ENCODE measurements around the gene NOXA1.

The NOXA1 gene

GRCh38 chr9:137427454-137428310, 4.5 kb downstream of the NOXA1 start:
- DNase-seq (ENCODE audit: low read depth), result no peak

GRCh38 chr9:137428311-137428630, 5.1 kb downstream of the NOXA1 start:
- DNase-seq (ENCODE audit: low read depth), result no peak

- no peak for DNase-seq (ENCODE audit: low read depth)
Measured at GRCh38 chr9:137428841-137429545, 5.8 kb downstream of the NOXA1 start.

- no peak for DNase-seq (ENCODE audit: low read depth)
Measured at GRCh38 chr9:137429546-137429890, 6.3 kb downstream of the NOXA1 start.

GRCh38 chr9:137429974-137430722, 7.0 kb downstream of the NOXA1 start:
- DNase-seq (ENCODE audit: low read depth), result no peak

GRCh38 chr9:137430723-137431415, 7.7 kb downstream of the NOXA1 start:
- no peak for DNase-seq (ENCODE audit: low read depth)

GRCh38 chr9:137431416-137431931, 8.3 kb downstream of the NOXA1 start:
- DNase-seq (ENCODE audit: low read depth), result no peak

- no peak for DNase-seq (ENCODE audit: low read depth)
Measured at GRCh38 chr9:137432687-137433348, 9.6 kb downstream of the NOXA1 start.

GRCh38 chr9:137433349-137433915, 10.2 kb downstream of the NOXA1 start:
- DNase-seq (ENCODE audit: low read depth), result no peak

GRCh38 chr9:137433916-137434431, 10.8 kb downstream of the NOXA1 start:
- no peak for DNase-seq (ENCODE audit: low read depth)

GRCh38 chr9:137434498-137435380, 11.5 kb downstream of the NOXA1 start:
- DNase-seq (ENCODE audit: low read depth), result no peak

GRCh38 chr9:137435381-137435891, 12.2 kb downstream of the NOXA1 start:
- no peak for DNase-seq (ENCODE audit: low read depth)

GRCh38 chr9:137435980-137436760, 13.0 kb downstream of the NOXA1 start:
- no peak for DNase-seq (ENCODE audit: low read depth)

- DNase-seq (ENCODE audit: low read depth), result no peak
Measured at GRCh38 chr9:137436761-137437600, 13.8 kb downstream of the NOXA1 start.

- no peak for DNase-seq (ENCODE audit: low read depth)
Measured at GRCh38 chr9:137437691-137438590, 14.7 kb downstream of the NOXA1 start.

GRCh38 chr9:137438591-137439157, 15.5 kb downstream of the NOXA1 start:
- DNase-seq (ENCODE audit: low read depth), result no peak

Data from activated T-cell treated with anti-CD3 and anti-CD28 coated beads for 1 hour (primary cell).